ENCODE measurements around the gene SPINK4.

DNA sequence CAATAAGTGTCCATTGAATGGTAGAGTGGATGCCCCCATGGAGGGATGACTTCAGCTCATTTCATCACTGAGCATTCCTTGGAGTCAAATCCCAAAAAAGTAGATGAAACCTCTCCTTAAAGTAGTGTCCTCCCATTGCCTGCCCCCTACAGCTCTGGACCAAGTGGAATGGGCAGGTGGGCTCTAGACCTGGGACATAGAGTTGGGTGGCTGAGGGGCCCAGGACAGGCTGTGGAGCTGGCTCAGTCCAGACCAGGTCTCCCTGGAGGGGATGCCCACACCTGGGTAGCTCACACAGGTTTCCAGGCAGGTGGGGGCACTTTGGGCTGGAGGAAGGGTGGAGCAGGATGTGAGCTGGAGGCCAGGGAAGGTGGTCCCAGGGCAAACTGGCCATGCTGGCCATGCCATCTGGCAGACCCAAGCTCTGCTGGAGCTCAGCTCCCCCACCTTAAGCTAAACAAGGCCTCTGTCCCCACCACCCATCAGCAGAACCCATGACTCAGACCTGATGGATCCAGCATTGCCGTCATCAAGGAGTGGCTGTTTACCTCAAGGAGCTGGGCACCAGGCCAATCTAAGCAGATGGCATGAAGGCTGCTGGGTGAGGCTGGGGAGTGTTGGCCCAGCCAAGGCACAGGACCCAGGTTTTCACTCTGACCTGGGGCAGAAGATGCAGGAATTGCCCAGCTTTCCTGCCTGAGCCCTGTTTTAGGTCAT, 6.2 kb upstream of the SPINK4 start:
- TF ChIP-seq, protein P1, sequence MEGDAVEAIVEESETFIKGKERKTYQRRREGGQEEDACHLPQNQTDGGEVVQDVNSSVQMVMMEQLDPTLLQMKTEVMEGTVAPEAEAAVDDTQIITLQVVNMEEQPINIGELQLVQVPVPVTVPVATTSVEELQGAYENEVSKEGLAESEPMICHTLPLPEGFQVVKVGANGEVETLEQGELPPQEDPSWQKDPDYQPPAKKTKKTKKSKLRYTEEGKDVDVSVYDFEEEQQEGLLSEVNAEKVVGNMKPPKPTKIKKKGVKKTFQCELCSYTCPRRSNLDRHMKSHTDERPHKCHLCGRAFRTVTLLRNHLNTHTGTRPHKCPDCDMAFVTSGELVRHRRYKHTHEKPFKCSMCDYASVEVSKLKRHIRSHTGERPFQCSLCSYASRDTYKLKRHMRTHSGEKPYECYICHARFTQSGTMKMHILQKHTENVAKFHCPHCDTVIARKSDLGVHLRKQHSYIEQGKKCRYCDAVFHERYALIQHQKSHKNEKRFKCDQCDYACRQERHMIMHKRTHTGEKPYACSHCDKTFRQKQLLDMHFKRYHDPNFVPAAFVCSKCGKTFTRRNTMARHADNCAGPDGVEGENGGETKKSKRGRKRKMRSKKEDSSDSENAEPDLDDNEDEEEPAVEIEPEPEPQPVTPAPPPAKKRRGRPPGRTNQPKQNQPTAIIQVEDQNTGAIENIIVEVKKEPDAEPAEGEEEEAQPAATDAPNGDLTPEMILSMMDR (IDR thresholded peaks at IDR 0.05; ENCODE audit: poor library complexity) = no peak
- no peak for TF ChIP-seq EZH2 (IDR thresholded peaks at IDR 0.05; ENCODE audit: borderline replicate concordance)
- no peak for TF ChIP-seq EZH2phosphoT487 (IDR thresholded peaks at IDR 0.05; ENCODE audit: low read depth, severe bottlenecking, unreplicated experiment)
